GM23338 (cell line): ENCODE results near the gene SSU72. TPM values are rescaled to one million over a fixed set of nuclear protein-coding genes. Genes with fewer than 3 reads are reported as not detected.

Experiments
- ATAC-seq: fragments of 200-7000 bp; cut with Tn5 transposase; 3 replicates; pipeline ENCODE4 v1.9.1; 2020
- DNase-seq: peaks from one replicate; pipeline ENCODE4 v3.0.0-alpha.2; 2015; ENCODE audit warnings: low spot score
- H2AFZ ChIP-seq: fragments of 200-600 bp; sonication (generic); 2 replicates; pipeline ENCODE4 v1.8.0; 2016; ENCODE audit warnings: antibody characterized with exemption, mild to moderate bottlenecking, moderate library complexity
- H3F3A ChIP-seq: fragments of 200-600 bp; sonication (generic); replicated peaks from 2 replicates; pipeline ENCODE4 v1.8.0; 2017; ENCODE audit warnings: antibody characterized with exemption, mixed run types, low read depth
- H3K27ac ChIP-seq: fragments of 200-600 bp; sonication (generic); 2 replicates; pipeline ENCODE4 v1.6.1; 2016; ENCODE audit warnings: low read depth
- H3K27me3 ChIP-seq: fragments of 200-600 bp; sonication (generic); 2 replicates; pipeline ENCODE4 v1.8.0; 2016; ENCODE audit warnings: mild to moderate bottlenecking, mixed run types, moderate library complexity; ENCODE audit not compliant: insufficient read depth
- H3K36me3 ChIP-seq: fragments of 200-600 bp; sonication (generic); 2 replicates; pipeline ENCODE4 v1.8.0; 2016; ENCODE audit warnings: mild to moderate bottlenecking; ENCODE audit not compliant: insufficient read depth
- H3K4me1 ChIP-seq: fragments of 200-600 bp; sonication (generic); 2 replicates; pipeline ENCODE4 v1.8.0; 2016; ENCODE audit warnings: mild to moderate bottlenecking, moderate library complexity; ENCODE audit not compliant: insufficient read depth
- H3K4me2 ChIP-seq: fragments of 200-600 bp; sonication (generic); 2 replicates; pipeline ENCODE4 v1.7.1; 2017; ENCODE audit warnings: mixed run types
- H3K4me3 ChIP-seq: fragments of 200-600 bp; sonication (generic); 2 replicates; pipeline ENCODE4 v1.6.1; 2016; ENCODE audit warnings: mixed run types
- H3K79me2 ChIP-seq: fragments of 200-600 bp; sonication (generic); replicated peaks from 2 replicates; pipeline ENCODE4 v1.8.0; 2017; ENCODE audit warnings: mild to moderate bottlenecking; ENCODE audit not compliant: insufficient read depth
- H3K9me2 ChIP-seq: fragments of 200-600 bp; sonication (generic); 2 replicates; pipeline ENCODE4 v1.8.0; 2017; ENCODE audit not compliant: insufficient read depth
- H4K20me1 ChIP-seq: fragments of 200-600 bp; sonication (generic); replicated peaks from 2 replicates; pipeline ENCODE4 v1.8.0; 2017; ENCODE audit warnings: mild to moderate bottlenecking; ENCODE audit not compliant: insufficient read depth
- H3K27ac Mint-ChIP-seq: 2 replicates; pipeline ENCODE4 v1.8.0; 2020; ENCODE audit warnings: inconsistent platforms, mild to moderate bottlenecking, moderate library complexity, mixed read lengths
- H3K27me3 Mint-ChIP-seq: 3 replicates; pipeline ENCODE4 v1.8.0; 2022; ENCODE audit warnings: low read depth, mild to moderate bottlenecking, moderate library complexity, mixed read lengths, inconsistent platforms; ENCODE audit not compliant: insufficient read depth, poor library complexity
- H3K36me3 Mint-ChIP-seq: 3 replicates; pipeline ENCODE4 v1.8.0; 2021; ENCODE audit warnings: low read depth, mild to moderate bottlenecking, inconsistent platforms, moderate library complexity, mixed read lengths
- H3K4me1 Mint-ChIP-seq: 3 replicates; pipeline ENCODE4 v1.8.0; 2020; ENCODE audit warnings: mild to moderate bottlenecking, inconsistent platforms, mixed read lengths
- H3K4me3 Mint-ChIP-seq: 3 replicates; pipeline ENCODE4 v1.8.0; 2021; ENCODE audit warnings: moderate library complexity, mild to moderate bottlenecking, inconsistent platforms, mixed read lengths
- H3K9me3 Mint-ChIP-seq: 3 replicates; pipeline ENCODE4 v1.8.0; 2020; ENCODE audit warnings: moderate library complexity, mild to moderate bottlenecking, inconsistent platforms, mixed read lengths
- CREB1 ChIP-seq: fragments of 250-450 bp; sonication (Bioruptor Pico); IDR thresholded peaks from 2 replicates; pipeline ENCODE4 v1.5.0; 2020; ENCODE audit warnings: low read depth, mild to moderate bottlenecking, moderate library complexity
- EZH2 ChIP-seq: fragments of 200-600 bp; sonication (generic); IDR thresholded peaks from one replicate; pipeline ENCODE4 v1.8.0; 2017; ENCODE audit warnings: antibody characterized with exemption, mild to moderate bottlenecking, low read depth; ENCODE audit not compliant: unreplicated experiment
- EZH2phosphoT487 ChIP-seq: fragments of 200-600 bp; sonication (generic); IDR thresholded peaks from one replicate; pipeline ENCODE4 v1.8.1; 2018; ENCODE audit warnings: antibody characterized with exemption; ENCODE audit not compliant: unreplicated experiment
- JUNB ChIP-seq: IDR thresholded peaks from one replicate; pipeline ENCODE4 v1.6.1; 2016; ENCODE audit warnings: antibody characterized with exemption; ENCODE audit not compliant: unreplicated experiment
- NANOG ChIP-seq: IDR thresholded peaks from 2 replicates; pipeline ENCODE4 v1.6.1; 2016; ENCODE audit warnings: antibody characterized with exemption, borderline replicate concordance
- POLR2AphosphoS5 ChIP-seq: IDR thresholded peaks from 2 replicates; pipeline ENCODE4 v1.6.1; 2016; ENCODE audit warnings: antibody characterized with exemption, low read depth
- STAT1 ChIP-seq: IDR thresholded peaks from one replicate; pipeline ENCODE4 v1.6.1; 2016; ENCODE audit warnings: antibody characterized with exemption; ENCODE audit not compliant: unreplicated experiment
- ZNF114 ChIP-seq: fragments of 250-450 bp; sonication (Bioruptor Pico); IDR thresholded peaks from 2 replicates; pipeline ENCODE4 v1.5.0; 2020; ENCODE audit warnings: mild to moderate bottlenecking, moderate library complexity
- ZNF331 ChIP-seq: fragments of 250-450 bp; sonication (Bioruptor Pico); IDR thresholded peaks from 2 replicates; pipeline ENCODE4 v1.5.0; 2020; ENCODE audit warnings: low read depth, mild to moderate bottlenecking, moderate library complexity
- long read RNA-seq: library from polyadenylated mRNA; unstranded; transcript quantifications from one replicate; pipeline ENCODE4 v2.0.0, GENCODE V29; 2020; ENCODE audit not compliant: unreplicated experiment
- polyA plus RNA-seq: library from polyadenylated mRNA; unstranded; fragments of >200 nt; fragmentation: Nextera tagmentation; extraction: Ambion mirVana; gene quantifications from 2 replicates; pipeline ENCODE4 v1.2.1, GENCODE V29; 2016
- total RNA-seq: library from RNA; depleted of rRNA; stranded (reverse); fragments of >200 nt; shearing (Covaris generic); gene quantifications from 2 replicates; pipeline ENCODE4 v1.2.3, GENCODE V29; 2014; rRNA removed
- TF ChIP-seq, protein P1 (sequence below): IDR thresholded peaks from one replicate; pipeline ENCODE4 v1.6.1; 2018; ENCODE audit warnings: antibody characterized with exemption; ENCODE audit not compliant: unreplicated experiment
- TF ChIP-seq, protein P2 (sequence below), 2 experiments: fragments of 200-600 bp in 1 of 2; sonication (generic) in 1 of 2; conservative IDR thresholded peaks; 2 replicates each; pipeline versions ENCODE4 v1.5.1 to v1.6.1; 2016 to 2017; ENCODE audit warnings: antibody characterized with exemption in 2 of 2, low read depth in 2 of 2, mild to moderate bottlenecking in 2 of 2, moderate library complexity in 1 of 2
- TF ChIP-seq, protein P3 (sequence below): fragments of 250-450 bp; sonication (Bioruptor Pico); IDR thresholded peaks from 2 replicates; pipeline ENCODE4 v1.5.0; 2020; ENCODE audit warnings: mild to moderate bottlenecking, moderate library complexity
- TF ChIP-seq, protein P4 (sequence below): IDR thresholded peaks from 2 replicates; pipeline ENCODE4 v1.6.1; 2016; ENCODE audit warnings: antibody characterized with exemption

The SSU72 gene
- total RNA-seq = 148 and 163 TPM in 2 replicates
- 244 and 248 TPM in 2 replicates for polyA plus RNA-seq
- long read RNA-seq, full-length matches to known transcripts = 270 of 290 reads
- long read RNA-seq, partial matches to known transcripts = 7 of 290 reads
- long read RNA-seq, other reads (novel, unspliced or antisense) = 13 of 290 reads

DNA sequence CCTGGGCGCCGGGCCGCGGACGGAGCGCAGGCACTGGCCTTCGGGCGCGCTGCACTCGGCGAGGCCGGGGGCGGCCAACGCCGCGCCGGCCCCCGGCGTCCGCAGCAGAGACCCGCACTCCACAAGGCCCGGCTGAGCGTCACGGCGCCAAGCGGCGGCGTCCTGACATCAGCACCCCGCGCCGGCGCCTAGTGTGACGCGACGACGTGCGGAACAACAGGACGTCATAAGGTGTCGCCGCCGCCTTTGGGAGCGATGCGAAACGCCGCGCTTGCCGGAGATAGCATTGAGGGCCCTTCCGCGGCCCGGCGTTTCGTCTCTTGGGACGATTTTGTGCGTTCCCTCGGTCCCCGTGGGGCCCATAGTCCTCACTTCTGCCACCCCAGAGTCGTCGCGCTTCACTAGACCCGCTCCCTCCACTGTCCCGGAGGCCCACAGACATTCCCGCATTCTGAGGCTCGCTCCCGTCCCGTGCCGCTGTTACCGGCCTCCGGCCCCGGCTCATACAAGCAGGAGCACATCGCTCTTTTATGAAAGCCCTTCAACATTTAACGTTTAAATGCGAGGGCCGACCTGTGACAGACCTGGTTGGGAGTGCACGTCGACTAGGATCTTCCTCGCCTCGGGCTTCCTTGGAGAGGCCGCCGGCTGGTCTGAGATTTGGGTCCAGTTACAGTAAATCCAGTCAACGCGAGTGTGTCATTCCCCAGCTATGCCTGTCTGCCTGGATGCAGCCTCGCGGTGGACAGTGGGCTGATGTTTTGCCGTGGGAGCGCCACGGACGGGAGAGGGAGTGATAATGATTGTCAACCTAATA, at the start of gene SSU72:
Gene SSU72, minus strand, starts transcription at position 143 of the 817 bp plus-strand sequence. CDS start 306 bp downstream, outside the sequence.
- no peaks in the 10 kb centered on the region for H3K27me3 ChIP-seq
- peaks cover 6% of the 10 kb centered on the region; the same call in 1 of the 3 replicates for H3K9me3 Mint-ChIP-seq
- H3K4me3 ChIP-seq = peak within 1 kb of the TSS; percentile 73
- peak within 1 kb of the TSS; percentile 99 for H3K4me3 Mint-ChIP-seq
- H3K36me3 ChIP-seq = peaks cover 4% of the 10 kb centered on the region; the same call in 1 of the 2 replicates
- TF ChIP-seq POLR2AphosphoS5 = peak; percentile 88
- TF ChIP-seq JUNB = no peak
- TF ChIP-seq NANOG = no peak
- no peak for TF ChIP-seq ZNF331 (CRISPR knock-in tag)
- TF ChIP-seq EZH2 = no peak
- TF ChIP-seq EZH2phosphoT487 = no peak
- TF ChIP-seq, protein P1, sequence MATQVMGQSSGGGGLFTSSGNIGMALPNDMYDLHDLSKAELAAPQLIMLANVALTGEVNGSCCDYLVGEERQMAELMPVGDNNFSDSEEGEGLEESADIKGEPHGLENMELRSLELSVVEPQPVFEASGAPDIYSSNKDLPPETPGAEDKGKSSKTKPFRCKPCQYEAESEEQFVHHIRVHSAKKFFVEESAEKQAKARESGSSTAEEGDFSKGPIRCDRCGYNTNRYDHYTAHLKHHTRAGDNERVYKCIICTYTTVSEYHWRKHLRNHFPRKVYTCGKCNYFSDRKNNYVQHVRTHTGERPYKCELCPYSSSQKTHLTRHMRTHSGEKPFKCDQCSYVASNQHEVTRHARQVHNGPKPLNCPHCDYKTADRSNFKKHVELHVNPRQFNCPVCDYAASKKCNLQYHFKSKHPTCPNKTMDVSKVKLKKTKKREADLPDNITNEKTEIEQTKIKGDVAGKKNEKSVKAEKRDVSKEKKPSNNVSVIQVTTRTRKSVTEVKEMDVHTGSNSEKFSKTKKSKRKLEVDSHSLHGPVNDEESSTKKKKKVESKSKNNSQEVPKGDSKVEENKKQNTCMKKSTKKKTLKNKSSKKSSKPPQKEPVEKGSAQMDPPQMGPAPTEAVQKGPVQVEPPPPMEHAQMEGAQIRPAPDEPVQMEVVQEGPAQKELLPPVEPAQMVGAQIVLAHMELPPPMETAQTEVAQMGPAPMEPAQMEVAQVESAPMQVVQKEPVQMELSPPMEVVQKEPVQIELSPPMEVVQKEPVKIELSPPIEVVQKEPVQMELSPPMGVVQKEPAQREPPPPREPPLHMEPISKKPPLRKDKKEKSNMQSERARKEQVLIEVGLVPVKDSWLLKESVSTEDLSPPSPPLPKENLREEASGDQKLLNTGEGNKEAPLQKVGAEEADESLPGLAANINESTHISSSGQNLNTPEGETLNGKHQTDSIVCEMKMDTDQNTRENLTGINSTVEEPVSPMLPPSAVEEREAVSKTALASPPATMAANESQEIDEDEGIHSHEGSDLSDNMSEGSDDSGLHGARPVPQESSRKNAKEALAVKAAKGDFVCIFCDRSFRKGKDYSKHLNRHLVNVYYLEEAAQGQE = no peak
- TF ChIP-seq, protein P2, sequence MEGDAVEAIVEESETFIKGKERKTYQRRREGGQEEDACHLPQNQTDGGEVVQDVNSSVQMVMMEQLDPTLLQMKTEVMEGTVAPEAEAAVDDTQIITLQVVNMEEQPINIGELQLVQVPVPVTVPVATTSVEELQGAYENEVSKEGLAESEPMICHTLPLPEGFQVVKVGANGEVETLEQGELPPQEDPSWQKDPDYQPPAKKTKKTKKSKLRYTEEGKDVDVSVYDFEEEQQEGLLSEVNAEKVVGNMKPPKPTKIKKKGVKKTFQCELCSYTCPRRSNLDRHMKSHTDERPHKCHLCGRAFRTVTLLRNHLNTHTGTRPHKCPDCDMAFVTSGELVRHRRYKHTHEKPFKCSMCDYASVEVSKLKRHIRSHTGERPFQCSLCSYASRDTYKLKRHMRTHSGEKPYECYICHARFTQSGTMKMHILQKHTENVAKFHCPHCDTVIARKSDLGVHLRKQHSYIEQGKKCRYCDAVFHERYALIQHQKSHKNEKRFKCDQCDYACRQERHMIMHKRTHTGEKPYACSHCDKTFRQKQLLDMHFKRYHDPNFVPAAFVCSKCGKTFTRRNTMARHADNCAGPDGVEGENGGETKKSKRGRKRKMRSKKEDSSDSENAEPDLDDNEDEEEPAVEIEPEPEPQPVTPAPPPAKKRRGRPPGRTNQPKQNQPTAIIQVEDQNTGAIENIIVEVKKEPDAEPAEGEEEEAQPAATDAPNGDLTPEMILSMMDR (conservative IDR thresholded peaks at IDR 0.05; ENCODE audit: low read depth in 2 of 2) = no peak
- TF ChIP-seq, protein P3, sequence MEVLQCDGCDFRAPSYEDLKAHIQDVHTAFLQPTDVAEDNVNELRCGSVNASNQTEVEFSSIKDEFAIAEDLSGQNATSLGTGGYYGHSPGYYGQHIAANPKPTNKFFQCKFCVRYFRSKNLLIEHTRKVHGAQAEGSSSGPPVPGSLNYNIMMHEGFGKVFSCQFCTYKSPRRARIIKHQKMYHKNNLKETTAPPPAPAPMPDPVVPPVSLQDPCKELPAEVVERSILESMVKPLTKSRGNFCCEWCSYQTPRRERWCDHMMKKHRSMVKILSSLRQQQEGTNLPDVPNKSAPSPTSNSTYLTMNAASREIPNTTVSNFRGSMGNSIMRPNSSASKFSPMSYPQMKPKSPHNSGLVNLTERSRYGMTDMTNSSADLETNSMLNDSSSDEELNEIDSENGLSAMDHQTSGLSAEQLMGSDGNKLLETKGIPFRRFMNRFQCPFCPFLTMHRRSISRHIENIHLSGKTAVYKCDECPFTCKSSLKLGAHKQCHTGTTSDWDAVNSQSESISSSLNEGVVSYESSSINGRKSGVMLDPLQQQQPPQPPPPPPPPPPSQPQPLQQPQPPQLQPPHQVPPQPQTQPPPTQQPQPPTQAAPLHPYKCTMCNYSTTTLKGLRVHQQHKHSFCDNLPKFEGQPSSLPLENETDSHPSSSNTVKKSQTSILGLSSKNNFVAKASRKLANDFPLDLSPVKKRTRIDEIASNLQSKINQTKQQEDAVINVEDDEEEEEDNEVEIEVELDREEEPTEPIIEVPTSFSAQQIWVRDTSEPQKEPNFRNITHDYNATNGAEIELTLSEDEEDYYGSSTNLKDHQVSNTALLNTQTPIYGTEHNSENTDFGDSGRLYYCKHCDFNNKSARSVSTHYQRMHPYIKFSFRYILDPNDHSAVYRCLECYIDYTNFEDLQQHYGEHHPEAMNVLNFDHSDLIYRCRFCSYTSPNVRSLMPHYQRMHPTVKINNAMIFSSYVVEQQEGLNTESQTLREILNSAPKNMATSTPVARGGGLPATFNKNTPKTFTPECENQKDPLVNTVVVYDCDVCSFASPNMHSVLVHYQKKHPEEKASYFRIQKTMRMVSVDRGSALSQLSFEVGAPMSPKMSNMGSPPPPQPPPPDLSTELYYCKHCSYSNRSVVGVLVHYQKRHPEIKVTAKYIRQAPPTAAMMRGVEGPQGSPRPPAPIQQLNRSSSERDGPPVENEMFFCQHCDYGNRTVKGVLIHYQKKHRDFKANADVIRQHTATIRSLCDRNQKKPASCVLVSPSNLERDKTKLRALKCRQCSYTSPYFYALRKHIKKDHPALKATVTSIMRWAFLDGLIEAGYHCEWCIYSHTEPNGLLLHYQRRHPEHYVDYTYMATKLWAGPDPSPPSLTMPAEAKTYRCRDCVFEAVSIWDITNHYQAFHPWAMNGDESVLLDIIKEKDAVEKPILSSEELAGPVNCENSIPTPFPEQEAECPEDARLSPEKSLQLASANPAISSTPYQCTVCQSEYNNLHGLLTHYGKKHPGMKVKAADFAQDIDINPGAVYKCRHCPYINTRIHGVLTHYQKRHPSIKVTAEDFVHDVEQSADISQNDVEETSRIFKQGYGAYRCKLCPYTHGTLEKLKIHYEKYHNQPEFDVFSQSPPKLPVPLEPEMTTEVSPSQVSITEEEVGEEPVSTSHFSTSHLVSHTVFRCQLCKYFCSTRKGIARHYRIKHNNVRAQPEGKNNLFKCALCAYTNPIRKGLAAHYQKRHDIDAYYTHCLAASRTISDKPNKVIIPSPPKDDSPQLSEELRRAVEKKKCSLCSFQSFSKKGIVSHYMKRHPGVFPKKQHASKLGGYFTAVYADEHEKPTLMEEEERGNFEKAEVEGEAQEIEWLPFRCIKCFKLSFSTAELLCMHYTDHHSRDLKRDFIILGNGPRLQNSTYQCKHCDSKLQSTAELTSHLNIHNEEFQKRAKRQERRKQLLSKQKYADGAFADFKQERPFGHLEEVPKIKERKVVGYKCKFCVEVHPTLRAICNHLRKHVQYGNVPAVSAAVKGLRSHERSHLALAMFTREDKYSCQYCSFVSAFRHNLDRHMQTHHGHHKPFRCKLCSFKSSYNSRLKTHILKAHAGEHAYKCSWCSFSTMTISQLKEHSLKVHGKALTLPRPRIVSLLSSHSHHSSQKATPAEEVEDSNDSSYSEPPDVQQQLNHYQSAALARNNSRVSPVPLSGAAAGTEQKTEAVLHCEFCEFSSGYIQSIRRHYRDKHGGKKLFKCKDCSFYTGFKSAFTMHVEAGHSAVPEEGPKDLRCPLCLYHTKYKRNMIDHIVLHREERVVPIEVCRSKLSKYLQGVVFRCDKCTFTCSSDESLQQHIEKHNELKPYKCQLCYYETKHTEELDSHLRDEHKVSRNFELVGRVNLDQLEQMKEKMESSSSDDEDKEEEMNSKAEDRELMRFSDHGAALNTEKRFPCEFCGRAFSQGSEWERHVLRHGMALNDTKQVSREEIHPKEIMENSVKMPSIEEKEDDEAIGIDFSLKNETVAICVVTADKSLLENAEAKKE = no peak
- TF ChIP-seq ZNF114 = no peak
- no peak for TF ChIP-seq STAT1
- TF ChIP-seq, protein P4, sequence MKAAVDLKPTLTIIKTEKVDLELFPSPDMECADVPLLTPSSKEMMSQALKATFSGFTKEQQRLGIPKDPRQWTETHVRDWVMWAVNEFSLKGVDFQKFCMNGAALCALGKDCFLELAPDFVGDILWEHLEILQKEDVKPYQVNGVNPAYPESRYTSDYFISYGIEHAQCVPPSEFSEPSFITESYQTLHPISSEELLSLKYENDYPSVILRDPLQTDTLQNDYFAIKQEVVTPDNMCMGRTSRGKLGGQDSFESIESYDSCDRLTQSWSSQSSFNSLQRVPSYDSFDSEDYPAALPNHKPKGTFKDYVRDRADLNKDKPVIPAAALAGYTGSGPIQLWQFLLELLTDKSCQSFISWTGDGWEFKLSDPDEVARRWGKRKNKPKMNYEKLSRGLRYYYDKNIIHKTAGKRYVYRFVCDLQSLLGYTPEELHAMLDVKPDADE = peak; percentile 84
- peak; percentile 100 for TF ChIP-seq CREB1 (CRISPR knock-in tag)
- peak within 1 kb of the TSS; percentile 97 for H3K27ac ChIP-seq
- peaks cover 14% of the 10 kb centered on the region; the same call in 1 of the 2 replicates for H3F3A ChIP-seq
- peak within 1 kb of the TSS; percentile 99 for H3K27ac Mint-ChIP-seq
- peaks cover 32% of the 10 kb centered on the region for H3K36me3 Mint-ChIP-seq
- H3K4me1 ChIP-seq = no peaks in the 10 kb centered on the region
- H3K4me2 ChIP-seq = peak within 1 kb of the TSS; percentile 98
- H3K9me2 ChIP-seq = 0 out of 2 replicates have a peak, but pooled peaks cover 3% of the 10 kb centered on the region
- peak within 1 kb of the TSS; percentile 98 for H2AFZ ChIP-seq
- ATAC-seq (peak; percentile 62), DNase-seq (peak; percentile 95)
- peaks cover 18% of the 10 kb centered on the region for H4K20me1 ChIP-seq
- peaks cover 44% of the 10 kb centered on the region for H3K79me2 ChIP-seq
- H3K27me3 Mint-ChIP-seq = peaks cover 20% of the 10 kb centered on the region
- peaks cover 9% of the 10 kb centered on the region for H3K4me1 Mint-ChIP-seq
